GM23248 (cell line): ENCODE measurements around the gene MVD.

Source experiments
- EZH2 ChIP-seq: fragments of 200-600 bp; sonication (generic); IDR thresholded peaks from 2 replicates; pipeline ENCODE4 v1.6.1; 2018; ENCODE audit warnings: antibody characterized with exemption, mild to moderate bottlenecking; ENCODE audit not compliant: insufficient read depth, poor library complexity, severe bottlenecking
- EZH2phosphoT487 ChIP-seq: fragments of 200-600 bp; sonication (generic); IDR thresholded peaks from 2 replicates; pipeline ENCODE4 v1.6.1; 2018; ENCODE audit warnings: antibody characterized with exemption, moderate library complexity, mild to moderate bottlenecking, low read depth; ENCODE audit not compliant: insufficient read depth

GRCh38 chr16:88684569-88685155 is 21.8 kb upstream of the MVD start:
- no peak for TF ChIP-seq EZH2
- TF ChIP-seq EZH2phosphoT487 = no peak
